Endothelial cell of umbilical vein (primary cell): Measurements from ENCODE around the gene TSPAN31.

Experiments
- CTCF ChIP-seq, 2 donors: IDR thresholded peaks; 1 replicate in 1 of 2; 2 replicates in 1 of 2; pipeline ENCODE4 v1.5.1; 2011; ENCODE audit warnings: low read length in 2 of 2, mild to moderate bottlenecking in 2 of 2, moderate library complexity in 2 of 2, control low read depth in 1 of 2, inconsistent platforms in 1 of 2, low read depth in 1 of 2; ENCODE audit not compliant: insufficient read depth in 1 of 2; ENCODE audit errors: extremely low read depth in 1 of 2
- EZH2 ChIP-seq: IDR thresholded peaks from 2 replicates; pipeline ENCODE4 v1.6.1; 2012; ENCODE audit warnings: borderline replicate concordance, low read depth, mild to moderate bottlenecking, moderate library complexity, low read length, inconsistent platforms; ENCODE audit not compliant: severe bottlenecking
- GATA2 ChIP-seq: IDR thresholded peaks from 2 replicates; pipeline ENCODE4 v1.7.0; 2011; ENCODE audit warnings: low read depth, mild to moderate bottlenecking, moderate library complexity, mixed read lengths, low read length; ENCODE audit not compliant: insufficient read length, insufficient read depth
- POLR2A ChIP-seq: IDR thresholded peaks from 2 replicates; pipeline ENCODE4 v1.6.1; 2012; ENCODE audit warnings: low read depth, mild to moderate bottlenecking, control low read depth, low read length
- POLR2AphosphoS5 ChIP-seq: IDR thresholded peaks from 2 replicates; pipeline ENCODE4 v1.6.1; 2012; ENCODE audit warnings: low read depth, mild to moderate bottlenecking, control low read depth, low read length, moderate library complexity; ENCODE audit not compliant: insufficient read depth

- TF ChIP-seq CTCF (IDR thresholded peaks at IDR 0.05; ENCODE audit: extremely low read depth in 1 of 2, insufficient read depth in 1 of 2, low read depth in 1 of 2, low read length in 2 of 2), result no peak
- TF ChIP-seq EZH2, result no peak
- no peak for TF ChIP-seq POLR2A
- no peak for TF ChIP-seq POLR2AphosphoS5
- no peak for TF ChIP-seq GATA2
Observed at GRCh38 chr12:57739914-57740538, 4.8 kb upstream of the TSPAN31 start.
